HG02970 (cell line): ENCODE data around the gene FHIT.

Experiments
- ATAC-seq: cut with Tn5 transposase; IDR thresholded peaks from one replicate; pipeline ENCODE4 v1.9.1; 2021; ENCODE audit warnings: mild to moderate bottlenecking, moderate library complexity, moderate number of reproducible peaks; ENCODE audit not compliant: unreplicated experiment, low FRiP score

The FHIT gene

GRCh38 chr3:59890639-59891038, 1360.6 kb downstream of the FHIT start:
- ATAC-seq, result no peak

- ATAC-seq, result no peak
These were observed 1364.5 kb downstream of the FHIT start for GRCh38 chr3:59886790-59887189.

DNA sequence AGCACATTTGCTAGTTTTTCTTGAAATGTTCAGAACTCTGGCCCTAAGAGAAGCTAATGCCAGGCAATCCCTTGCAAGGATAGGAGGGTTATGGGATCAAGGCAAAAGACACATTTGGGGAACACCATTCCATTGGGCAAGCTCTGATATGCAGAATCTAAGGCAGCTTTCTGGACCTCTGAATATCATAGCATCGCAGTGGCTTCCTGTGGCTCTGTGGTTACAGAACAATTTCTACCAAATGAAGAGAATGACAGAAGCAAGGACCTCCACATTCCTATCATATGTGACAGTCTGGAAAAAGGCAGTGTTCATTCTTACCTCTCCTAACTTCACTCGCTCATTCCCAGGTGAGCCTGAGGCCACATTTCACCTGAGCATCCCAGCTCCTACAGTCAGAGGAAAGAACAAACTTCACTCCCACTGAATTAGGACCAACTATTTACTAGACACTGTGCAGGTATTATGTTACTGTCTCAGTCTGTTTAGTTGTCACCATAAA, 1365.3 kb downstream of the FHIT start:
- no peak for ATAC-seq

DNA sequence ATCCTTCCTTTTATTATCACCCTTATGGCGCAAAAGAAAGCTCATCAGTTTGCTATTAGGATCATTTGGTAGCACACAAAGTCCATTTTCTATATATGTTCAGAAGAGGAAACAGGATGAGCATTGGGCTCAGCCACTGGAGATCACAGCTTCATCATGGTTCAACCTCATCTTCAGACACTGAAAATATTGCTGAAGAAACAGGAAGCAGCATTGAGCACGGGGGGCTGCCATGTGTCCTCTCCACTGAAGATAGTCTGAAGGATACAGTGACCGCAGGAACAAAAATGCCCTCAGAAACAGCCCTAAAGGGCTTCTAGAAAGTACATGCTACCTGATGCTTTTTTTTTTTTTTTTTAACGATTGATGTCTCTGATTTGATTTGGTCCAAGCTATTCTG, 1366.2 kb downstream of the FHIT start:
- no peak for ATAC-seq

DNA sequence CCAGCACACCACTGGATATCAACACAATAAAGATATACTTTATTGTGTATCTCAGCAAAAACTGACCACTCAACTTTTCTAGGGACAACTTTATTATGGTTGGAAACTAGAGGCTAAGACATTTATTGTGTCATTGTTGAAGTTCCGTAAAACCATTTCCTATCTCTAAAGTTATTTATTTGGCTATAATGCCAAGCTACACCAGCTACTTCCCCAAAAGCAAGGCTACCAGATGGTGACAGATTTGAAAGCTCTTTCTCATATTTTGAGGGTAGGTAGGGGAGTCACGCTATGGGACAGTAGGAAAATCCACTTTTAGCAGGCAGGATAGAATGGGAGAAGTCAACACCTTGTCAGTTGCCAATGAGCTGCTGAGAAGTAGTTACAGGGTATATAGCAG, 1366.8 kb downstream of the FHIT start:
- ATAC-seq, result no peak

- ATAC-seq, result no peak
These were observed 1368.5 kb downstream of the FHIT start for GRCh38 chr3:59882746-59883145.

DNA sequence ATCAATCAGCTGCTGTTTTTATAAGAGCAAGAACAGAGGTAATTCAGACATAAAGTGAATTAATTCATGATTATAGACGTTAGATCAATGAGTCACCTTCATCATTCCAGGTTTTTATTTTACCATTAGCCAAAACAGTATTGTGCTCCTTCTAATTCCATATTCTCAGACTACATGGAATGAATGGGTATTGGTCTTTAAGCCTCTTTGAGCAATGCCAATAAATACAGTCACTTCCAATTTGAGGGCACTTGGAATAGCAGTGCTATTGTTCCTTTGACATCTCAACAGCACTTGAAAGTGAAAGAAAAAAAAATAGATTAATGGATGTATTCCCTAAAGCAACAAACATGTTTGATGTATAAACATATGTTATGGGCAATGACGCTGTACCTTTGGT, 1370.5 kb downstream of the FHIT start:
- ATAC-seq, result no peak

- ATAC-seq, result no peak
These were observed 1372.1 kb downstream of the FHIT start for GRCh38 chr3:59879031-59879581.

- no peak for ATAC-seq
These were observed 1373.2 kb downstream of the FHIT start for GRCh38 chr3:59878038-59878427.

GRCh38 chr3:59877263-59878037, 1373.8 kb downstream of the FHIT start:
- no peak for ATAC-seq

DNA sequence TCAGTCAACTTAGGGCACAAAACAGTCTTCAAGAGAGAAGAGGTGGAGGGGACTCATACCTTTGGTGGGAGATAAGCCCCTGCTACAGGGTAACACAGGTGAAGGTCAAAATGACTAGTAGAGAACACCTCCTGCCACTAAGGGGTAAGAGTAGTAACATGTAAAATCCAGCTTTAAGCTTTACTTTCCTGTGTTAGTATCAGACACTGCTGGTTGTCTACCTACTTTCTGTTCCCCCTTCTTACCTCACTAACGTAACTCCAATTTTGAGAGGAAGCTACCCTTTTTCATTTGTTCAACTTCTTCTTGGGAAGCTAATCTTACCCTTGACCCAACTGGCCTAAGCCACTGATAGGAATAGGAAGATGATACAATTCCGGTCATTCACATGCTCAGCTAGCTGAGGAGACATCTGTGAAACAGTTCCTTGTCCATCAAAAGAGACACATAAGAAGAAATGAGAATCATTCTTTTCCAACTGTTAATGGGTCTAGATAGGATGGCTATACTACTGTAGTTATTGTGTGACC, 1374.7 kb downstream of the FHIT start:
- ATAC-seq, result no peak

GRCh38 chr3:59873576-59874230, 1377.5 kb downstream of the FHIT start:
- no peak for ATAC-seq

- ATAC-seq, result no peak
These were observed 1379.1 kb downstream of the FHIT start for GRCh38 chr3:59872128-59872527.

DNA sequence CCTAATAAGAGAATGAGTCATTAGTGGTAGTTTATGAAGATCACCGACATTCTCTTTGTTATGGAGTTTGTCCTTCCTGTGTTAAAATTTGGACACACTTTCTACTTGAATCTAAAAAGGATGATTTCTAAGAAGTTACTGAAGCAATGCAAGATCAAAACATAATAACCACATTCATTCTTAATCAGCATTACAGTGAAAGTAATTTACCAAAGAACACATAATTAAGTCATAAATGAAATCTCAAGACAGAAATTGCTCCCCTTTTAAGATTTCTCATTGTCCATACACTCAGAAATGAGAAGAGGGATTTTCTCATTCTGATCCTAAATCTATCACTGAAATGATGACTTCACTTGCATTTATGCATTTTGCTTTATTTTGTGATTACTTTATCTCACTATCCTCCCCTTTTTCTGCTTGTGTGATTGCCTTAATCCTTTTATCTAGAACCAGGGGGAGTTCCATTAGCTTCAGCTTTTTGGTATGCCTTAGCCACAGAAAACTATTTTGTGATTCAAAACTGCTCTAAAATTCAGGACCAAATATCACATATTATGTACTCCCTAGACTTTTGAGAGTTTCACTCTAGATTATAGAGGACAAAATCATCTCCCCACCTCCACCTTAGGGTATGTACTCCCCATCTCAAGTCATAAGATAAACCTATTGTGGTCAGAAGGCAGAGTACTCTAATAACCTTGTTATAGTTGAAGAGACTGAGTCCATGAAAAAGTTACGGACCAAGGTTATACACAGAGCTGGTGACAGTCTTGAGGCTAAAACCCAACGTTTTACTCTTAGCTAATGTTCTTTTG, 1383.9 kb downstream of the FHIT start:
- no peak for ATAC-seq

DNA sequence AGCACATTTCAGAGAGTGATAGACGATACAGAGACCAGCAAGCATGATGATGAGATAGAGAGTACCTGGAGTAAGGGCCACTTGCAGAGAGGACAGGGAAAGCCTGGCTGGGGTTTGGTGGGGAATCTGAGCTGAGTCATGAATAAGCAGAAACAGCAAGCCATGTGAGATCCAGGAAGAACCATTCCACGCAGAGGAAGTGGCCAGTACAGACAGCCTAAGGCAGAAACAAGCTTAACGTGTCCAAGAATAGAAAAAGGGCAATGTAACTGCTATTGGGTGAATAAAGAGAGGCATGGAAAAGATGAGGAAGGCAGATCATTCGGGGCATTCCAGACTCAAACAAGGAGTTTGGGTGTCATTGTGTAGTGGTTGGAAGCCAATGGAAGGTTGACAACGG, 1385.2 kb downstream of the FHIT start:
- ATAC-seq, result no peak

GRCh38 chr3:59865351-59865750, 1385.9 kb downstream of the FHIT start:
- ATAC-seq, result no peak

DNA sequence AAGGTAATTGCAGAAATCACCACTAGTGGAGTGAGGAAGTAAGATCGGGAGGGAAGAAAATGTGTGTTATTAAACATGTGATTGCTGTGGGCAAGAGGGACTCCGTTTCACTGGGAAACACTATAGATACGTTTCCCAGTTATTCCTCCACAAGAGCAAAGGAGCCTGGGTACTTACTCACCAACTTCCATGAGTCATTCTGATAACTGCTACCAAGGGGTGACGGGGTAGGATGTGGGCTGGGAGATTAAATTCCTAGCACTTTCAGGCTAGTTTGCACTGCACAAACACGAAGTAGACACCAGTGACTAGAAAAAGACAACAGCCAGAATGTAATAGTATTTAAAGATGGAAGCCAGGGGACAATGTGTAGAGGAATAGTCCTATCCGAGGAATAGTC, 1388.6 kb downstream of the FHIT start:
- ATAC-seq, result no peak

GRCh38 chr3:59857589-59858346, 1393.5 kb downstream of the FHIT start:
- ATAC-seq, result peak; percentile 97

GRCh38 chr3:59856934-59857460, 1394.3 kb downstream of the FHIT start:
- ATAC-seq, result no peak
